HepG2 (cell line): ENCODE results near the gene HOXB4. TPM values are rescaled to one million over a fixed set of nuclear protein-coding genes. Genes with fewer than 3 reads are reported as not detected.

ENCODE experiments used
- ATAC-seq: fragments of 200-7000 bp; cut with Tn5 transposase; 3 replicates; pipeline ENCODE4 v1.9.1; 2020; ENCODE audit warnings: mild to moderate bottlenecking, moderate library complexity
- BruUV-seq: library from RNA; stranded (reverse); fragments of 400-500 nt; replicated peaks from 2 replicates; lab custom pipeline; 2021; lab: Mats Ljungman, UMichigan
- CTCF ChIA-PET: fragments of 300-600 bp; formaldehyde crosslinking; extraction: SDS; loops from one replicate; lab custom pipeline; 2021; ENCODE audit warnings: low total read pairs, inconsistent platforms, low intra/inter-chr PET ratio; lab: Yijun Ruan, JAX
- POLR2A ChIA-PET: fragments of 350-600 bp; sonication (Branson Sonifier 250); formaldehyde crosslinking; loops from one replicate; lab custom pipeline; 2020; ENCODE audit warnings: antibody characterized with exemption, inconsistent platforms; lab: Yijun Ruan, JAX
- DNase-seq: peaks from one replicate; pipeline ENCODE4 v3.0.0-alpha.2; 2015; ENCODE audit warnings: low spot score
- FAIRE-seq: peaks from 3 replicates; lab custom pipeline; 2011; peaks lifted over from hg19 to GRCh38; lab: Jason Lieb, UNC
- H2AFZ ChIP-seq: one replicate; pipeline ENCODE4 v1.6.1; 2011; ENCODE audit warnings: low read length, inconsistent platforms
- H3K27ac ChIP-seq: fragments of 300-600 bp; 3 replicates; pipeline ENCODE4 v1.8.0; 2011; ENCODE audit warnings: mixed run types, mild to moderate bottlenecking, mixed read lengths, low read length, inconsistent platforms; ENCODE audit not compliant: insufficient read depth; ENCODE audit errors: extremely low read length
- H3K27me3 ChIP-seq, 2 experiments: fragments of 200-600 bp in 1 of 2; 2 replicates in 1 of 2; 3 replicates in 1 of 2; pipeline versions ENCODE4 v1.6.0 to v1.8.0; 2011; ENCODE audit warnings: low read length in 2 of 2, mild to moderate bottlenecking in 2 of 2, moderate library complexity in 2 of 2, inconsistent platforms in 1 of 2; ENCODE audit not compliant: insufficient read depth in 2 of 2, control insufficient read depth in 1 of 2
- H3K36me3 ChIP-seq, 2 experiments: fragments of 200-600 bp in 1 of 2; replicated peaks in 1 of 2; 2 replicates in 1 of 2; 3 replicates in 1 of 2; pipeline versions ENCODE4 v1.5.1 to v1.8.0; 2011; ENCODE audit warnings: low read length in 2 of 2, inconsistent platforms in 1 of 2; ENCODE audit not compliant: insufficient read depth in 2 of 2, control insufficient read depth in 1 of 2
- H3K4me1 ChIP-seq: 2 replicates; pipeline ENCODE4 v1.5.1; 2012; ENCODE audit warnings: low read length, inconsistent platforms; ENCODE audit not compliant: insufficient read depth
- H3K4me2 ChIP-seq: 2 replicates; pipeline ENCODE4 v1.6.0; 2011; ENCODE audit warnings: low read depth, low read length, inconsistent platforms
- H3K4me3 ChIP-seq, 3 experiments: fragments of 200-600 bp in 1 of 3; sonication (generic), shearing (Covaris generic) in 1 of 3; replicated peaks in 1 of 3; 2 replicates each; pipeline ENCODE4 v1.5.1; 2011 to 2016; ENCODE audit warnings: low read length in 3 of 3, inconsistent platforms in 2 of 3, low read depth in 2 of 3, mild to moderate bottlenecking in 2 of 3, control low read depth in 1 of 3, mixed read lengths in 1 of 3; ENCODE audit not compliant: insufficient read depth in 1 of 3
- H3K79me2 ChIP-seq: one replicate; pipeline ENCODE4 v1.6.1; 2011; ENCODE audit warnings: low read length, inconsistent platforms; ENCODE audit not compliant: insufficient read depth
- H3K9ac ChIP-seq: 2 replicates; pipeline ENCODE4 v1.6.0; 2011; ENCODE audit warnings: mild to moderate bottlenecking, low read depth, low read length, inconsistent platforms; ENCODE audit not compliant: insufficient read depth
- H3K9me3 ChIP-seq: 2 replicates; pipeline ENCODE4 v1.5.1; 2012; ENCODE audit warnings: mild to moderate bottlenecking, low read length
- H4K20me1 ChIP-seq: 2 replicates; pipeline ENCODE4 v1.6.0; 2011; ENCODE audit warnings: inconsistent platforms, mild to moderate bottlenecking, low read length, moderate library complexity; ENCODE audit not compliant: insufficient read depth
- ERF ChIP-seq: IDR thresholded peaks from 2 replicates; pipeline ENCODE4 v1.6.1; 2018; ENCODE audit warnings: missing biosample characterization, missing genetic modification reagents
- THYN1 ChIP-seq: sonication (generic); formaldehyde crosslinking; IDR thresholded peaks from 2 replicates; pipeline ENCODE4 v1.8.1; 2023; ENCODE audit warnings: low read depth, mild to moderate bottlenecking, moderate library complexity, missing genetic modification reagents, borderline replicate concordance
- ZBTB34 ChIP-seq: sonication (generic); formaldehyde crosslinking; IDR thresholded peaks from 2 replicates; pipeline ENCODE4 v1.8.0; 2022; ENCODE audit warnings: mild to moderate bottlenecking, missing genetic modification reagents
- ZNF569 ChIP-seq: sonication (generic); formaldehyde crosslinking; IDR thresholded peaks from 2 replicates; pipeline ENCODE4 v1.5.0; 2020; ENCODE audit warnings: mild to moderate bottlenecking, missing genetic modification reagents, moderate library complexity, borderline replicate concordance
- ZNF879 ChIP-seq: sonication (generic); formaldehyde crosslinking; IDR thresholded peaks from 2 replicates; pipeline ENCODE4 v1.8.1; 2023; ENCODE audit warnings: missing genetic modification reagents
- WGBS: methylation state at CpG from one replicate; pipeline ENCODE4 v1.1.6; 2017; ENCODE audit warnings: low lambda C conversion rate; 5-methylcytosine and 5-hydroxymethylcytosine counted together
- in situ Hi-C: cut with HindIII; loops from 2 replicates; pipeline ENCODE4 v1.10.0; 2017; ENCODE audit warnings: low pct_unique_long_range_greater_than_20kb; ENCODE audit not compliant: extremely low pct_ligation_motif_present
- intact Hi-C: fragments of 100-400 bp; cut with micrococcal nuclease; formaldehyde crosslinking; loops from one replicate; pipeline ENCODE4 v1.10.0; 2022; ENCODE audit not compliant: unreplicated experiment
- polyA plus RNA-seq, 8 experiments: library from polyadenylated mRNA; depleted of rRNA in 3 of 8; stranded (reverse) in 7 of 8; unstranded in 1 of 8; fragments of >200 nt; fragmentation: Illumina TruSeq in 4 of 8; extraction: Trizol in 4 of 8; gene quantifications; 2 replicates each; pipeline versions ENCODE4 v1.2.1 to v1.2.3, GENCODE V29; 2011 to 2016; ENCODE audit warnings: low read depth in 4 of 8, missing spikeins in 1 of 8, mixed read lengths in 1 of 8; ENCODE audit not compliant: insufficient read depth in 1 of 8
- total RNA-seq, 5 experiments: library from RNA; depleted of rRNA; stranded (reverse); fragments of >200 nt; fragmentation: Illumina TruSeq; extraction: Trizol; gene quantifications; 2 replicates each; pipeline ENCODE4 v1.2.3, GENCODE V29; 2016; ENCODE audit warnings: low read depth in 1 of 5
- TF ChIP-seq, protein P1 (sequence below): sonication (generic); formaldehyde crosslinking; conservative IDR thresholded peaks from 2 replicates; pipeline ENCODE4 v1.8.0; 2022; ENCODE audit warnings: missing genetic modification reagents
- TF ChIP-seq, protein P2 (sequence below): sonication (generic); formaldehyde crosslinking; conservative IDR thresholded peaks from 2 replicates; pipeline ENCODE4 v1.8.1; 2023; ENCODE audit warnings: missing genetic modification reagents

The HOXB4 gene
- total and polyA plus RNA-seq, 2 of the 13 experiments (the other 11 are each of a cell fraction or from before 2014, with no cell fraction given) = not detected

GRCh38 chr17:48530208-48530886, 47.8 kb downstream of the HOXB4 start:
- TF ChIP-seq, protein P1, sequence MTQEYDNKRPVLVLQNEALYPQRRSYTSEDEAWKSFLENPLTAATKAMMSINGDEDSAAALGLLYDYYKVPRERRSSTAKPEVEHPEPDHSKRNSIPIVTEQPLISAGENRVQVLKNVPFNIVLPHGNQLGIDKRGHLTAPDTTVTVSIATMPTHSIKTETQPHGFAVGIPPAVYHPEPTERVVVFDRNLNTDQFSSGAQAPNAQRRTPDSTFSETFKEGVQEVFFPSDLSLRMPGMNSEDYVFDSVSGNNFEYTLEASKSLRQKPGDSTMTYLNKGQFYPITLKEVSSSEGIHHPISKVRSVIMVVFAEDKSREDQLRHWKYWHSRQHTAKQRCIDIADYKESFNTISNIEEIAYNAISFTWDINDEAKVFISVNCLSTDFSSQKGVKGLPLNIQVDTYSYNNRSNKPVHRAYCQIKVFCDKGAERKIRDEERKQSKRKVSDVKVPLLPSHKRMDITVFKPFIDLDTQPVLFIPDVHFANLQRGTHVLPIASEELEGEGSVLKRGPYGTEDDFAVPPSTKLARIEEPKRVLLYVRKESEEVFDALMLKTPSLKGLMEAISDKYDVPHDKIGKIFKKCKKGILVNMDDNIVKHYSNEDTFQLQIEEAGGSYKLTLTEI (CRISPR knock-in tag) = no peak
- no peaks in the 10 kb centered on the region for H3K79me2 ChIP-seq
- H3K9ac ChIP-seq = no peak overlapping the region
- no peaks in the 10 kb centered on the region for H3K4me1 ChIP-seq
- no TSS peak for BruUV-seq
- no peaks in the 10 kb centered on the region for H3K9me3 ChIP-seq
- H3K27me3 ChIP-seq = peaks cover 6 to 69% of the 10 kb centered on the region in 2 experiments
- H3K27ac ChIP-seq = no peak overlapping the region
- ATAC-seq = no peak; the same call in 2 of the 3 replicates
- no peak for FAIRE-seq
- H3K36me3 ChIP-seq = no peaks in the 10 kb centered on the region
- H4K20me1 ChIP-seq = no peaks in the 10 kb centered on the region
- H3K4me2 ChIP-seq = no peak overlapping the region
- intact Hi-C loops = no loop called here
- DNase-seq = no peak
- in situ Hi-C loops = no loop called here
- WGBS = 52% methylated on average over 26 of the region's 37 CpGs
- no peak overlapping the region for H2AFZ ChIP-seq
- CTCF ChIA-PET = no interaction called here
- H3K4me3 ChIP-seq = no peak overlapping the region
- POLR2A ChIA-PET = no interaction called here

- intact Hi-C loops = no loop called here
- CTCF ChIA-PET = no interaction called here
- 46% methylated on average over 11 of the region's 11 CpGs for WGBS
- TF ChIP-seq ZBTB34 (no peak), THYN1 (CRISPR knock-in tag) (no peak), ZNF569 (CRISPR knock-in tag) (no peak), ZNF879 (CRISPR knock-in tag) (no peak), ERF (no peak)
- TF ChIP-seq, protein P2, sequence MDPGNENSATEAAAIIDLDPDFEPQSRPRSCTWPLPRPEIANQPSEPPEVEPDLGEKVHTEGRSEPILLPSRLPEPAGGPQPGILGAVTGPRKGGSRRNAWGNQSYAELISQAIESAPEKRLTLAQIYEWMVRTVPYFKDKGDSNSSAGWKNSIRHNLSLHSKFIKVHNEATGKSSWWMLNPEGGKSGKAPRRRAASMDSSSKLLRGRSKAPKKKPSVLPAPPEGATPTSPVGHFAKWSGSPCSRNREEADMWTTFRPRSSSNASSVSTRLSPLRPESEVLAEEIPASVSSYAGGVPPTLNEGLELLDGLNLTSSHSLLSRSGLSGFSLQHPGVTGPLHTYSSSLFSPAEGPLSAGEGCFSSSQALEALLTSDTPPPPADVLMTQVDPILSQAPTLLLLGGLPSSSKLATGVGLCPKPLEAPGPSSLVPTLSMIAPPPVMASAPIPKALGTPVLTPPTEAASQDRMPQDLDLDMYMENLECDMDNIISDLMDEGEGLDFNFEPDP = no peak
Observed at GRCh38 chr17:48529683-48530009, 48.5 kb downstream of the HOXB4 start.

More at GRCh38 chr17:48529683-48530009, 48.5 kb downstream of the HOXB4 start:
- H3K79me2 ChIP-seq = no peaks in the 10 kb centered on the region
- H3K9me3 ChIP-seq = no peaks in the 10 kb centered on the region
- POLR2A ChIA-PET = no interaction called here
- H3K9ac ChIP-seq = no peak overlapping the region
- H3K27ac ChIP-seq = no peak overlapping the region
- peaks cover 6 to 74% of the 10 kb centered on the region in 2 experiments for H3K27me3 ChIP-seq
- H2AFZ ChIP-seq = no peak overlapping the region
- in situ Hi-C loops = no loop called here
- no peaks in the 10 kb centered on the region for H4K20me1 ChIP-seq
- no peak overlapping the region for H3K4me2 ChIP-seq
- FAIRE-seq (no peak), DNase-seq (no peak), ATAC-seq (no peak)
- no peak overlapping the region for H3K4me3 ChIP-seq
- BruUV-seq = no TSS peak
- H3K4me1 ChIP-seq = no peaks in the 10 kb centered on the region
- no peaks in the 10 kb centered on the region for H3K36me3 ChIP-seq
